Stimulated activated CD4-positive, alpha-beta T cell treated with anti-CD3 and anti-CD28 coated beads, Interleukin-12 subunit alpha, Interleukin-12 subunit beta, amount 100 ng/mL, for 4 hours (primary cell): ENCODE data around the gene SUN2.

Experiments
- DNase-seq: peaks from one replicate; pipeline ENCODE4 v3.0.0-alpha.2; 2020

SUN2 gene

DNA sequence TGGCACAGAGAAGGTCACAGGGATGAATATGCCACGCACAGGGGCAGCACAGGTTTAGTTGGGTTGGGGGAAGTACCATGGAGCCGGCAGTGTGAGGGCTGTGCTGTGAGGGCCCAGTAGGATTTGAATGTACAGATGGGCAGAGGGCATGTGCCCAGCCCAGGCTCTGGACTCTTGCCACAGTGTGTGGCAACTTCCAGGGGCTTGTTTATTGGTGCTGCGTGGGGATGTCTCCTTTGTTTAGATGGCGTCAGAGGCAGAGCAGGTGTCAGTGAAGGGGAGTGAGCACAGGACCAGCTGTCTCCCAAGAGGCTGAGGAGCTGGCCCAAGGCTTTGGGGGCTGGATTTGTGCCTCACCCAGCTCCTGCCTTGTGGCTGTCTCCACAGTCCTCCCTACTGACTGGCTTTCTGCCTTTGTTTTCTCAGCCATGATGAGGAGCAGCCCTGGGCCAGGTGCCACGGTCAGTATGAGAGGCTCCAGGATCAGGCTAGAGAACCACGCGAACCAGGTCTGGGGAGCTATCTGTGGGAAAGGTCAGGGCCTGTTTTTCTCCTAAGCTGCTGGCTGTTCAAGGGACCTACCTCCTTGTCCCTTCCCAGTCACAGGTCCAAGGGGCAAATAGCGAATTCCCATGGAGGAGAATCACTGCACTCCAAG lies 21.9 kb downstream of the SUN2 start:
- DNase-seq, result no peak

- DNase-seq, result peak; percentile 37
Observed at GRCh38 chr22:38733329-38733723, 22.5 kb downstream of the SUN2 start.

DNA sequence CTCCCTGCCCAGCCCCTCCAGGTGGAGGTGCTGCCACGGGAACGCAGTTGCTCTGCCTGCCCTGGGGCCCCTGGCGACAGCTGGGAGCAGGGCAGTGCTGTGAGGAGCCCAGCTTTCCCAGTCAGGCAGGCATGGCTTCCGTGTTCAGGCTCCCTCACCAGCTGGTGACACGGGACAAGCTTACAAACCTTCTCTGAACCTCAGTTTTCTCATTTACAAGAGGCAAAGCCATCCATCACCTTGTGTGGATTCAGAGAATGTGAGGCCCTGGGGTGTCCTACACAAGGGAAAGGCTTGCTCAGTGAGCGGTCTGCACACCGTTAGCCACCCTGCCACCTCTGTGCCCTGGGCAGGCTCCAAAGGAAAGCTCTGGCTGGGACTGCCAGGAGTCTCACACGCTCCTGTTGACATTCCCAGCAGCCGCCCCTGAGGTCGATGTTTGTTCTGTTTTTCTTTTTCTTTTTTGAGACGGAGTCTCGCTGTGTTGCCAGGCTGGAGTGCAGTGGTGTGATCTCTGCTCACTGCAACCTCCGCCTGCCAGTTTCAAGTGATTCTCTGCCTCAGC lies 23.5 kb downstream of the SUN2 start:
- no peak for DNase-seq

- DNase-seq, result no peak
Observed at GRCh38 chr22:38731703-38732161, 24.1 kb downstream of the SUN2 start.

DNA sequence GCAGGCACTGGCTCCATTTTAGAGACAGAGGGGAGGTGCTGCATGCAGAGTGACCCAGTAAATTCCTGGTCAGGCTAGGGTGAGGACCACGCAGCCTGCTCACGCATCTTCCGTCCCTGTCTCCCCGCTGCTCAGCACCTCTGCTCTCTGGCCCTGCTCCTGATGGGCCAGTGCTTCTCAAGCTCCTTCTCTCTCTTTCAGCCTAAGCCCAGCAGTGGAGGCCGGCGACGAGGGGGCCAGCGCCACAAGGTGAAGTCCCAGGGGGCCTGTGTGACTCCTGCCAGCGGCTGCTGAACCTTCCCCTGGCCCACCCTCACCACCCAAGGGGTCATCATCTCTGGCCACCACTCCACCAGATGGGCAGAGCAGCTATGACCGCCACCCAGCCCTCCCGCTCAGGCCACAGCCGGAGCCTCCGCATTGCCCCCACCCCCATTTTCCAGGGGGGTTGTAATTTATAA lies 25.4 kb downstream of the SUN2 start:
- no peak for DNase-seq

DNA sequence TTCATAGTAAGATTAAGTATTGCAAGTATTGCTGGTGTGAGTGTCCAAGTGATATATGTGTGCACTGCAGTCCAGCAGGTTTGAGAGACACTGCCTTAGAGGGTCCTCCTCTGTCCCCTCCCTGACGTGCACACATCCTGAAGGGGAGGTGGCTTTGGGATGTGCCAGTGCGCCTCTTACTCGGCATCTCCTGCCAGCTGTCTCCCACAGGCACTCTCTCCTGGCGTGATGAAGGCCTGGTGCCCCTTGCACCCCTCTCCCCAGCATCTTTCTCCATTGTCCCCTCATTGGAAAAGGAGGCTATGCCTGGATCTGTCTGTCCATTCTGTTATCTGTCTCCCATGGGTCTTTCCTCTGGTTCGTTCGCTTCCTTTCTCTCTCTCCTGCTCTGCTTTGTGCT lies 25.9 kb downstream of the SUN2 start:
- no peak for DNase-seq

DNA sequence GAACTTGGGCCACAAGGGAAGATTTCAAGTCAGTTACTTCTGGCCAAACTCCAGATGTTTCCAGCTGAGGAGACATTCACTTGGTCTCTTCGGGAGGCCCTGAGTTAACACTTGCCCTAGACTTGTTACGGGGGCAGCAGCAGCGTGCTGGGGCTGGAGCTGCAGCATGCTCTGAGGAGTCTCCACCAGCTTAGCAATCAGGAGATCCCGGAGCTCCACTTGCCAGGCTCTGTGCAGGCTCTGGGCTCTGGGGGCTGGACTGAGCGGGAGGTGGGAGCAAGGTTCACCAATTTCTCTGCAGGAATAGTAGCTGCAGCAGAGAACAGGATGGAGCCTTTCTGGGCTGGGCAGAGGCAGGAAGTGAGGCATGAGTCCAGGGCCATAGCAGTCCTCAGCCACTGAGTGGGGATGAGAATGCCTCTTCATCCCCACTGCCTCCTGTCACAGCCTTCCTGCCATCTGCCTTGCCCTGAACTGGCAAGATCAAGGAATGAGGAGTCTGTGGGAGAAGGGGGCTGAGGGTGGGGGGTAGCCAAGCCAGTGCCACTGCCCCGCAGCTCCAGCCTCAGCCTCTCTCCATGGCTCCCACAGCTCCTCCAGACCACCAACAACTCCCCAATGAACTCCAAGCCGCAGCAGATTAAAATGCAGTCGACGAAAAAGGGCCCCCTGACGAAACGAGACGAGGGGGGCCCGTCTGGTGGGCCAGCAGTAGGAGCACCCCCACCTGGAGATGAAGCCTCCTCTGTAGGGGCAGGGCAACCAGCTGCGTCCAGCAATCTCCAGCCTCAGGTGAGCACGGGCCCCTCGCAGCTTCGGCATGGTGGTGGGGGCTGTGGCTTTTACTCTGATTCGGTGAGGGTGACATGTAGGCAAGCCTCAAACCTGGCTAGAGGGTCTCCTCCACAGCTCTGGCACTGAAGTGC lies 26.7 kb downstream of the SUN2 start:
- no peak for DNase-seq

DNA sequence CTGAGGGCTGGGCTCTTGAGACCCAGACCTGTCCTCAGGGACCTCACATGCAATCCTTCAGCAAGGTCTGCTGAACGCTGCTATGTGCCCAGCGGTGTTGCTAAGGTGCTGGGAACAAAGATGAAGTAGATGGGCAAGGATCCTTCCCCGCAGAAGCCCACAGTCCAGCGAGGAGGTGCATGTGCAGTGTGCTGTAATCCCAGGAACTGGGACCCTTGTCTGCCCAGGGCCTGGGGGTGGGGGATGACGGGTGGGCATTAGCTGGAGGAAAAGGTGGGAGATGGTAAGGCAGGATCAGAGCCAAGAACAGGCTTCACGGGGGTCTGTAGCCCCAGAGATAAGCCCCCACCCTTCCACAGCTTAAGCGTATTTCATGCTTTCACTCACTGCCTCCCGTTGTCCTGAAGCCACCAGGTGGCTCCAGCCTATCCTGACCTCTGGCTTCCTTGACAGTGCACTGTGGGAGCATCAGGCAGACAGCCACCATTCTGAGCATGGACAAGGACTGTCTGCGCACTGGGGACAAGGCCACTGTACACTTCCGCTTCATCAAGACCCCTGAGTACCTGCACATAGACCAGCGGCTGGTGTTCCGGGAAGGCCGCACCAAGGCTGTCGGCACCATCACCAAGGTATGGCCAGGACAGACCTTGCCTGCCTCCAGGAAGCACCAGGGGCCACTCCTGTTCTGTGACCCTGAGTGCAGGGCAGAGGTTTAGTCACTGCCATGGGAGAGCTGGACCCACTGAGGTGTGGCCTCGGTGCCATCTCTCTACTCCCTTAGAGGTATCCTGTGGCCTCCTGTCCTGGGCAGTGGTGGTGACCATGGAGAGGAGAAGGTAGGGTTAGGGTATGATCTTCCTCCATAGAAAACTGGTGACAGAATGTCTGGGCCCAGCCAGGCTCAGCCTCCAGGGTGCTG lies 28.0 kb downstream of the SUN2 start:
- DNase-seq, result no peak

- DNase-seq, result no peak
Observed at GRCh38 chr22:38727123-38727522, 28.7 kb downstream of the SUN2 start.

GRCh38 chr22:38725900-38726655 lies 29.7 kb downstream of the SUN2 start:
- DNase-seq, result no peak

- DNase-seq, result no peak
Observed at GRCh38 chr22:38724926-38725571, 30.7 kb downstream of the SUN2 start.

DNA sequence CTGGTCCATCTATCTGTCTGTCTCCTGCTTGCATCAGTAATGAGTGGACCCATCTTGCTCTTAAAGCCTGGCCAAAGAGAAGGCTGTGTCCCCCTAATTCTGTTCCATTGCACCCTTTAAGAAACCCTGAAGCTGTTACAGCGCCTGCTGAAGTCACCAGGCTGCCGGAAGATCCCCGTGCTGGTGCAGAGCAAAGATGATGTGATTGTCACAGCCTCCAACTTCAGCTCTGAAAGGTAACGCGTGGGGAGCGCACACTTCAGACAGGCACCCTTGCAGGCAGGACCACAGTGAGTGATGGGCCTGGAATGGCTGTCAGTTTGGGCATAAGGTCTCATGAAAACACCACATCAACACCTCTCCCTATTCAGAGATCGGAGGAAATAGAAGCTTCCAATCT lies 31.6 kb downstream of the SUN2 start:
- DNase-seq, result no peak

DNA sequence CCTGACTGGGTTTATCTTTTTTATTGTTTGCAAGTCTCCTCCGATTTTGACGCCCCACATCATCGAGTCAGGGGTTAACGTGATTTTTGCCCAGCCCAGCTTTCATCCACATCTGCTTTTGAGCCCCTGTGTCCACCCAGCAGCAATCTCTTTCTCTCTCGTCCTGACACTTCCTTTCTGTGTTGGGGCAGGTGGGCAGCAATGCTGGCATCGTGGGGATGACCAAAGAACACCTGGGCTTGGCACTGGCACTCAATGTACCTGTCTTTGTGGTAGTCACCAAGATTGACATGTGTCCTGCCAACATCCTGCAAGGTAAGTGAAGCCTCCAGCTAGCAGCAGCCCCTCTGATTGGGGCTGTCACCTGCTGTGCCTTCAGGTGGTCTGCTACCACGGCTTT lies 34.2 kb downstream of the SUN2 start:
- DNase-seq, result no peak

- DNase-seq, result no peak
Observed at GRCh38 chr22:38720350-38720749, 35.4 kb downstream of the SUN2 start.

GRCh38 chr22:38719196-38719595 lies 36.6 kb downstream of the SUN2 start:
- no peak for DNase-seq

- DNase-seq, result no peak
Observed at GRCh38 chr22:38718414-38718813, 37.4 kb downstream of the SUN2 start.

GRCh38 chr22:38717244-38717643 lies 38.6 kb downstream of the SUN2 start:
- DNase-seq, result no peak

DNA sequence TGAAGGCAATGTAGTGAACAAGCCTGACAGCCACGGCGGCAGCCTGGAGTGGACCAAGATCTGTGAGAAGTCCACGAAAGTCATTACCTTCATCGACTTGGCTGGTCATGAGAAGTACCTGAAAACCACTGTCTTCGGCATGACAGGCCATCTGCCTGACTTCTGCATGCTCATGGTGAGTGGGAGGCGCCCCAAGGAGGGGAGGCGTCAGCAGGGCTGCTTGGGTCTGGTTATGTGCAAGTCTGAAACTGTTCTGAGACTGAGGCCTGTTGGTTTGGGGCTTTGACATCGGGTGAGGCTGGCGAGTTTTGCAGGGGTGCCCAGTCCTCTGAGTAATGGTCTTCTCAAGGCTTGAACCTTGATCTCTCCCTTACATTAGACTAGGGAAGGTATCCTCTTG lies 39.0 kb downstream of the SUN2 start:
- DNase-seq, result no peak

- no peak for DNase-seq
Observed at GRCh38 chr22:38716271-38716670, 39.5 kb downstream of the SUN2 start.

DNA sequence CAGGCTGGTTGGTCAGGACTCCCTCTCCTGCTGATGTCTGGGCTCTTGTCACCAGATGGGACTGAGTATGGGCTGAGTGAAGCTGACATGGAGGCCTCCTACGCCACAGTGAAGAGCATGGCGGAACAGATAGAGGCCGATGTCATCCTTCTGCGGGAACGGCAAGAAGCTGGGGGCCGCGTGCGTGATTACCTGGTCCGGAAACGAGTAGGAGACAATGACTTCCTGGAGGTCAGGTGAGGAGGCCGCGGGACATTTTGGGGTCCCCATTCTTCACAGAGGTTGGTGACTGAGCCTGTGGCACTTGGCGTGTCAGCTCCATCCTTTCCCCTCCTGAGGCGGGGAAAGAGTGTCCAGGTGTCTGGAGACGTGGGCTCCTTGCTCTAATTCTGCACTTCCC lies 39.9 kb downstream of the SUN2 start:
- DNase-seq, result no peak

DNA sequence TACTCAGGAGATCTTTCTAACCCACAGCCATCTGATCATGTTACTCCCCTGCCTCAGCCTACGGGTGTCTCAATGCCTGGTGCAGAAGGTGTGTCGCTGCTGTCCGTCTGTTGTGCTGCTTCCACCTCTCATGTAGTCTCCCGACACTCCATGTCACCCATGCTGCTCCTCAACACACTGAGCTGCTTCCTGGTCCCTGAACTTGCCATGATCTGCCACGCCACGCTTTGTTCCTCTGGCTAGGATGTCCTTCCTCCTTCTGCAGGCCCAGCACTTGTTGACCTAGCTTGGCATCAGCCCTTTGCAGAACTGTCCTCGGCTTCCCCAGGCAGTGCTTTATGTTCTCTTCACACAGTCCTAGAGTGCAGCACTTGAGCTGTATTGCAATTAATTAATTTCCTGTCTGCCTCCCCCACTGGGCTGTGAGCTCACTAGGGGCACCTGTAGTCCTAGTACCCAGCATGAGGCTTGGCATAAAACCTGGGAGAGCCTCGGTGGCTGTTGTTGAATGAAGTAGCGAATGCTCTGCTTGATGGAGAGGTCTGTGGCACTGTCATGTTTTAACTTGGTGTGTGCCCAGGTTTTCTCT lies 40.5 kb downstream of the SUN2 start:
- DNase-seq, result no peak
